Activated T-cell treated with anti-CD3 and anti-CD28 coated beads, Interleukin-2, amount 50 U/mL, for 72 hours (primary cell): ENCODE results near the gene TEX29. TPM values are rescaled to one million over a fixed set of nuclear protein-coding genes. Genes with fewer than 3 reads are reported as not detected.

ENCODE experiments used
- ATAC-seq, 2 donors: fragments of 150-1000 bp; cut with Tn5 transposase; replicated peaks in 1 of 2; 2 replicates each; pipeline ENCODE4 v1.10.0; 2021; ENCODE audit warnings: moderate library complexity in 2 of 2, mild to moderate bottlenecking in 1 of 2
- DNase-seq, 2 donors: peaks; one replicate each; pipeline ENCODE4 v3.0.0; 2021 to 2022; ENCODE audit warnings: mixed read lengths in 1 of 2
- H3K27ac Mint-ChIP-seq: one replicate; pipeline ENCODE4 v1.8.0; 2022; ENCODE audit warnings: mild to moderate bottlenecking, moderate library complexity, mixed read lengths
- H3K27me3 Mint-ChIP-seq: one replicate; pipeline ENCODE4 v1.8.0; 2022; ENCODE audit warnings: low read depth, mixed read lengths
- H3K36me3 Mint-ChIP-seq, 2 donors: one replicate each; pipeline ENCODE4 v1.8.0; 2022; ENCODE audit warnings: mixed read lengths in 2 of 2, mild to moderate bottlenecking in 1 of 2; ENCODE audit not compliant: insufficient read depth in 2 of 2
- H3K4me1 Mint-ChIP-seq: one replicate; pipeline ENCODE4 v1.8.0; 2022; ENCODE audit warnings: low read depth, mixed read lengths
- H3K4me3 Mint-ChIP-seq, 2 donors: one replicate each; pipeline ENCODE4 v1.8.0; 2022; ENCODE audit warnings: mild to moderate bottlenecking in 2 of 2, mixed read lengths in 2 of 2, moderate library complexity in 2 of 2
- H3K9me3 Mint-ChIP-seq, 2 donors: one replicate each; pipeline ENCODE4 v1.8.0; 2022; ENCODE audit warnings: mixed read lengths in 2 of 2
- total RNA-seq, 2 donors: library from RNA; stranded (reverse); gene quantifications; one replicate each; pipeline ENCODE4 v1.2.3, GENCODE V29; 2022

Gene TEX29
- total RNA-seq, 2 donors from 2014 or later: 1.1 to 1.5 TPM

GRCh38 chr13:111282997-111283396, 37.4 kb upstream of the TEX29 start:
- DNase-seq (no peak), ATAC-seq (no peak)
- peaks cover 1% of the 10 kb centered on the region for H3K4me1 Mint-ChIP-seq
- no peak overlapping the region for H3K4me3 Mint-ChIP-seq
- no peak overlapping the region for H3K27ac Mint-ChIP-seq
- peaks cover 2 to 27% of the 10 kb centered on the region in 2 donors for H3K36me3 Mint-ChIP-seq
- H3K27me3 Mint-ChIP-seq: no peaks in the 10 kb centered on the region
- no peaks in the 10 kb centered on the region for H3K9me3 Mint-ChIP-seq

- DNase-seq (no peak), ATAC-seq (no peak)
- no peaks in the 10 kb centered on the region for H3K27me3 Mint-ChIP-seq
- no peak overlapping the region for H3K27ac Mint-ChIP-seq
- no peak overlapping the region for H3K4me3 Mint-ChIP-seq
- peaks cover 2 to 27% of the 10 kb centered on the region in 2 donors for H3K36me3 Mint-ChIP-seq
- no peaks in the 10 kb centered on the region for H3K9me3 Mint-ChIP-seq
- no peaks in the 10 kb centered on the region for H3K4me1 Mint-ChIP-seq
Observed at GRCh38 chr13:111283457-111283856, 37.0 kb upstream of the TEX29 start.

- H3K36me3 Mint-ChIP-seq: peaks cover 2 to 27% of the 10 kb centered on the region in 2 donors
- H3K4me1 Mint-ChIP-seq: no peaks in the 10 kb centered on the region
- ATAC-seq (no peak), DNase-seq (no peak)
- no peak overlapping the region for H3K4me3 Mint-ChIP-seq
- no peaks in the 10 kb centered on the region for H3K9me3 Mint-ChIP-seq
- no peak overlapping the region for H3K27ac Mint-ChIP-seq
- H3K27me3 Mint-ChIP-seq: no peaks in the 10 kb centered on the region
Observed at GRCh38 chr13:111283991-111284390, 36.5 kb upstream of the TEX29 start.

GRCh38 chr13:111284565-111284964, 35.9 kb upstream of the TEX29 start:
- Mint-ChIP-seq H3K36me3 (peaks cover 2 to 27% of the 10 kb centered on the region in 2 donors), H3K9me3 (no peaks in the 10 kb centered on the region), H3K27me3 (no peaks in the 10 kb centered on the region), H3K4me1 (no peaks in the 10 kb centered on the region), H3K4me3 (no peak overlapping the region), H3K27ac (no peak overlapping the region)
- ATAC-seq: no peak
- DNase-seq: no peak

- no peaks in the 10 kb centered on the region for H3K9me3 Mint-ChIP-seq
- ATAC-seq (no peak), DNase-seq (no peak)
- H3K4me1 Mint-ChIP-seq: no peaks in the 10 kb centered on the region
- H3K4me3 Mint-ChIP-seq: no peak overlapping the region
- no peak overlapping the region for H3K27ac Mint-ChIP-seq
- H3K27me3 Mint-ChIP-seq: no peaks in the 10 kb centered on the region
- peaks cover 2 to 24% of the 10 kb centered on the region in 2 donors for H3K36me3 Mint-ChIP-seq
Observed at GRCh38 chr13:111286162-111286561, 34.3 kb upstream of the TEX29 start.

GRCh38 chr13:111286749-111287148, 33.7 kb upstream of the TEX29 start:
- H3K4me3 Mint-ChIP-seq: no peak overlapping the region
- DNase-seq: no peak
- no peak overlapping the region for H3K27ac Mint-ChIP-seq
- H3K27me3 Mint-ChIP-seq: no peaks in the 10 kb centered on the region
- peaks cover 2 to 20% of the 10 kb centered on the region in 2 donors for H3K36me3 Mint-ChIP-seq
- no peaks in the 10 kb centered on the region for H3K9me3 Mint-ChIP-seq
- no peak for ATAC-seq
- H3K4me1 Mint-ChIP-seq: no peaks in the 10 kb centered on the region

GRCh38 chr13:111287201-111287600, 33.2 kb upstream of the TEX29 start:
- ATAC-seq: no peak
- Mint-ChIP-seq H3K4me1 (no peaks in the 10 kb centered on the region), H3K27me3 (no peaks in the 10 kb centered on the region), H3K9me3 (no peaks in the 10 kb centered on the region), H3K27ac (no peak overlapping the region), H3K4me3 (no peak overlapping the region), H3K36me3 (peaks cover 4 to 23% of the 10 kb centered on the region in 2 donors)
- no peak for DNase-seq

GRCh38 chr13:111288276-111288675, 32.2 kb upstream of the TEX29 start:
- Mint-ChIP-seq H3K4me1 (no peaks in the 10 kb centered on the region), H3K9me3 (no peaks in the 10 kb centered on the region), H3K27ac (no peak overlapping the region), H3K36me3 (peaks cover 7 to 23% of the 10 kb centered on the region in 2 donors), H3K27me3 (no peaks in the 10 kb centered on the region), H3K4me3 (no peak overlapping the region)
- ATAC-seq: no peak
- DNase-seq: no peak

- ATAC-seq (no peak), DNase-seq (no peak)
- no peak overlapping the region for H3K27ac Mint-ChIP-seq
- H3K4me1 Mint-ChIP-seq: no peaks in the 10 kb centered on the region
- no peak overlapping the region for H3K4me3 Mint-ChIP-seq
- no peaks in the 10 kb centered on the region for H3K27me3 Mint-ChIP-seq
- H3K9me3 Mint-ChIP-seq: no peaks in the 10 kb centered on the region
- peaks cover 4 to 15% of the 10 kb centered on the region in 2 donors for H3K36me3 Mint-ChIP-seq
Observed at GRCh38 chr13:111289251-111289650, 31.2 kb upstream of the TEX29 start.

- Mint-ChIP-seq H3K36me3 (peaks cover 4 to 5% of the 10 kb centered on the region in 2 donors), H3K4me3 (no peak overlapping the region), H3K4me1 (no peaks in the 10 kb centered on the region), H3K27ac (no peak overlapping the region), H3K27me3 (no peaks in the 10 kb centered on the region), H3K9me3 (no peaks in the 10 kb centered on the region)
- ATAC-seq (no peak), DNase-seq (no peak)
Observed at GRCh38 chr13:111291908-111292307, 28.5 kb upstream of the TEX29 start.

GRCh38 chr13:111292710-111293485, 27.5 kb upstream of the TEX29 start:
- Mint-ChIP-seq H3K9me3 (no peaks in the 10 kb centered on the region), H3K27me3 (no peaks in the 10 kb centered on the region), H3K4me1 (no peaks in the 10 kb centered on the region), H3K36me3 (peaks cover 3 to 4% of the 10 kb centered on the region in 2 donors), H3K27ac (no peak overlapping the region), H3K4me3 (no peak overlapping the region)
- ATAC-seq (no peak), DNase-seq (no peak)

GRCh38 chr13:111295886-111296285, 24.6 kb upstream of the TEX29 start:
- Mint-ChIP-seq H3K27ac (no peak overlapping the region), H3K4me3 (no peak overlapping the region)

GRCh38 chr13:111296417-111296816, 24.0 kb upstream of the TEX29 start:
- H3K36me3 Mint-ChIP-seq: peaks cover 4 to 6% of the 10 kb centered on the region in 2 donors

More at GRCh38 chr13:111295886-111296285, 24.6 kb upstream of the TEX29 start:
- Mint-ChIP-seq H3K36me3 (peaks cover 3 to 4% of the 10 kb centered on the region in 2 donors), H3K27me3 (no peaks in the 10 kb centered on the region), H3K4me1 (no peaks in the 10 kb centered on the region), H3K9me3 (no peaks in the 10 kb centered on the region)
- no peak for DNase-seq
- ATAC-seq: no peak

More at GRCh38 chr13:111296417-111296816, 24.0 kb upstream of the TEX29 start:
- no peak for ATAC-seq
- Mint-ChIP-seq H3K9me3 (no peaks in the 10 kb centered on the region), H3K4me1 (no peaks in the 10 kb centered on the region), H3K27ac (no peak overlapping the region), H3K27me3 (no peaks in the 10 kb centered on the region), H3K4me3 (no peak overlapping the region)
- DNase-seq: no peak
